ENCODE measurements around the gene SLC26A5. TPM values are rescaled to one million over a fixed set of nuclear protein-coding genes. Genes with fewer than 3 reads are reported as not detected.

SLC26A5 gene
- total RNA-seq, 1 donor from 2014 or later: not detected

DNA sequence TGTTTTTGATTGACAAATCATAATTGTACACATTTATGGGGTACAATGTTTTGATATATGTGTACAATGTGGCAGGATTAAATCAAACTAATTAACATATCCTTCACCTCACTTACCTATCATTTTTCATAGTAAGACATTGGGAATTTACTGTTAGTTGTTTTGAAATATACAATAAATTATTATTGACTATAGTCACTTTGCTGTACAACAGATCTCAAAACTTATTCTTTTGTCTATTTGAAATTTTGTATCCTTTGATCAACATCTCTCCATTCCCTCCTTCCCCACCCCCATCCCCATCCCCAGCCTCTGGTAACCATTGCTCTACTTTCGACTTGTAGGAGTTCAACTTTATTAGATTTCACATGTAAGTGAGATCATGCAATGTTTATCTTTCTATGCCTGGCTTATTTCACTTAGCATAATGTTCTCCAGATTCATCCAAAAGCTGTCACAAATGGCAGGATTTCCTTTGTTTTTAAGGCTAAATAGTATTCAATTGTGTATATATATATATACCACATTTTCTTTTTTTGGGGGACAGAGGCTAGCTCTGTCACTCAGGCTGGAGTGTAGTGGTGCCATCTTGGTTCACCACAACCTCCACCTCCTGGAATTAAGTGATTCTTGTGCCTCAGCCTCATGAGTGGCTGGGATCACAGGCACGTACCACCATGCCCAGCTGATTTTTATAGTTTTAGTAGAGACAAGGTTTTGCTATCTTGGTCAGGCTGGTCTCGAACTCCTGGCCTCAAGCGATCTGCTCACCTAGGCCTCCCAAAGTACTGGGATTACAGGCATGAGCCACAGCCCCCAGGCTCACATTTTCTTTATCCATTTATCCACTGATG, 23.3 kb upstream of the SLC26A5 start:
- Histone ChIP-seq H3K36me3 (no peaks in the 10 kb centered on the region), H3K4me1 (no peaks in the 10 kb centered on the region), H3K27ac (no peak overlapping the region), H3K27me3 (no peaks in the 10 kb centered on the region), H3K4me3 (no peak overlapping the region), H3K9me3 (no peaks in the 10 kb centered on the region)
- TF ChIP-seq, protein P1, sequence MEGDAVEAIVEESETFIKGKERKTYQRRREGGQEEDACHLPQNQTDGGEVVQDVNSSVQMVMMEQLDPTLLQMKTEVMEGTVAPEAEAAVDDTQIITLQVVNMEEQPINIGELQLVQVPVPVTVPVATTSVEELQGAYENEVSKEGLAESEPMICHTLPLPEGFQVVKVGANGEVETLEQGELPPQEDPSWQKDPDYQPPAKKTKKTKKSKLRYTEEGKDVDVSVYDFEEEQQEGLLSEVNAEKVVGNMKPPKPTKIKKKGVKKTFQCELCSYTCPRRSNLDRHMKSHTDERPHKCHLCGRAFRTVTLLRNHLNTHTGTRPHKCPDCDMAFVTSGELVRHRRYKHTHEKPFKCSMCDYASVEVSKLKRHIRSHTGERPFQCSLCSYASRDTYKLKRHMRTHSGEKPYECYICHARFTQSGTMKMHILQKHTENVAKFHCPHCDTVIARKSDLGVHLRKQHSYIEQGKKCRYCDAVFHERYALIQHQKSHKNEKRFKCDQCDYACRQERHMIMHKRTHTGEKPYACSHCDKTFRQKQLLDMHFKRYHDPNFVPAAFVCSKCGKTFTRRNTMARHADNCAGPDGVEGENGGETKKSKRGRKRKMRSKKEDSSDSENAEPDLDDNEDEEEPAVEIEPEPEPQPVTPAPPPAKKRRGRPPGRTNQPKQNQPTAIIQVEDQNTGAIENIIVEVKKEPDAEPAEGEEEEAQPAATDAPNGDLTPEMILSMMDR (IDR thresholded peaks at IDR 0.05): no peak
- intact Hi-C loops (cut with DNase I): no loop called here
- no peak for DNase-seq (ENCODE audit: low spot score in 2 of 2)

DNA sequence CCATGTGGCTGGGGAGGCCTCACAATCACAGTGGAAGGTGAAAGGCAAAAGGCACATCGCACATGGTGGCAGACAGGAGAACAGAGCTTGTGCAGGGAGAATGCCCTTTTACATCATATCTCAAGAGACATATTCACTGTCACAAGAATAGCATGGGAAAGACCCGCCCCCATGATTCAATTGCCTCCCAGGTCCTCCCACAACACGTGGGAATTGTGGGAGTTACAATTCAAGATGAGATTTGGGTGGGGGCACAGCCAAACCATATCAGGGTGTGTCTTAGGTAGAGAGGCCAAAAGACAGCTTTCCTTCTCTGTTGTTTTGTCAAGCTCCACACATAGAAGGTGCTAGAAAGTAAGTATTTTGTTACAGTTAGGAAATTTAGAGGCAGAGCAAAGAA, 20.8 kb upstream of the SLC26A5 start:
- no peaks in the 10 kb centered on the region for H3K27me3 ChIP-seq
- intact Hi-C loops (cut with DNase I): no loop called here
- DNase-seq (ENCODE audit: low spot score in 2 of 2): no peak
- no peak overlapping the region for H3K4me3 ChIP-seq
- H3K27ac ChIP-seq: no peak overlapping the region
- H3K36me3 ChIP-seq: no peaks in the 10 kb centered on the region
- H3K9me3 ChIP-seq: no peaks in the 10 kb centered on the region
- no peaks in the 10 kb centered on the region for H3K4me1 ChIP-seq
- TF ChIP-seq, protein P1 (IDR thresholded peaks at IDR 0.05): no peak

DNA sequence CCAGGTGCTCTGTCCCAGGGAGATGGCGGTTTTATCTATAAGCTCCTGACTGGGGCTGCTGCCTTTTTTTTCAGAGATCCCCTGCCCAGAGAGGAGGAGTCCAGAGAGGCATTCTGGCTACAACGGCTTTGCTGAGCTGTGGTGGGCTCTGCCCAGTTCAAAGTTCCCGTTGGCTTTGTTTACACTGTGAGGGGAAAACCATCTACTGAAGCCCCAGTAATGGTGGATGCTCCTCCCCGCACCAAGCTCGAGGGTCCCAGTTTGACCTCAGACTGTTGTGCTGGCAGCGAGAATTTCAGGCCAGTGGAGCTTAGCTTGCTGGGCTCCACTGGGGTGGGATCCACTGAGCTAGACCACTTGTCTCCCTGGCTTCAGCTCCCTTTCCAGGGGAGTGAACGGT, 16.4 kb upstream of the SLC26A5 start:
- intact Hi-C loops (cut with DNase I): no loop called here
- H3K4me3 ChIP-seq: no peak overlapping the region
- no peaks in the 10 kb centered on the region for H3K4me1 ChIP-seq
- H3K9me3 ChIP-seq: no peaks in the 10 kb centered on the region
- H3K36me3 ChIP-seq: no peaks in the 10 kb centered on the region
- no peak for DNase-seq (ENCODE audit: low spot score in 2 of 2)
- TF ChIP-seq, protein P1 (IDR thresholded peaks at IDR 0.05): no peak
- no peak overlapping the region for H3K27ac ChIP-seq
- no peaks in the 10 kb centered on the region for H3K27me3 ChIP-seq

DNA sequence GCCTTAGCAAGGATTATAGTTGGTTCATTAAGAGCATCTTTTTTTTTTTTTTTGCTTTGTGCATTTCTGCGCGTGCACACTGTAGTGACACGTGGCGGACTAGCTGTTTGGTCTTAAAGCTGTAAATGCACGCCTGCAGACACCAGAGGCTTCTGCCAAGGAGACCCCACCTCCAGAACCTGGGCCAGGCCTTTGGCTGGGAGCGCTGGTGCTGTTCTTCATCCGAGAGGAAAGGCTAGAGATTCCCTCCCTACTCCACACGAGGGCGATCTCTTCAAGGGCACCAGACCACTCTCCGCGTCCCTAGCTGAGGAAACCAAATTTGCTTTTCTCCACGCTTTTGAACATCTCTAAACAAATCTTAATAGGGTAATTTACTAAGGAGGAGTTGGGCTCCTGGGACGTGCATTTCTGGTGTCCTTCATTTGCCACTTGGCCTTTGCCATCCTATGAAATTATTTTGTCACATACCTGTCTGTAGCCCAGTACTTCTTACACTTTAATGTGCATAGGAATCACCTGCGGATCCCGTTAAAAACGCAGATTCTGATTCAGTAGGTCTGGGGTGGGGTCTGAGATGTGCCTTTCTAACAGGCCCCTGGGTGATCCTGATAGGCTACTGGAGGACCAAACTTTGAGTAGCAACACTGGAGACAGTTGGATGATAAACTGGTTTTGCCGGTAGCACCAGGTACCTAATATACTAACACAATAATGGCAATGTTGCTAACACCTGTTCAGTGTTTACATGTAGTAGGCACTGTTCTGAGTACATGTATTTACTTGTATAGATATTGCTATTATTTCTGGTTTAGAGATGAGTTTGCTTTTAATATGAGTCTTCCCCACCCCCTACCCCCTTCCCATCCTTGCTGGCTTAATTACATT, 1.3 kb upstream of the SLC26A5 start:
- no peak for DNase-seq (ENCODE audit: low spot score in 2 of 2)
- intact Hi-C loops (cut with DNase I): no loop called here
- H3K36me3 ChIP-seq: no peaks in the 10 kb centered on the region
- peaks cover 0 to 2% of the 10 kb centered on the region in 2 donors for H3K4me1 ChIP-seq
- H3K27me3 ChIP-seq: no peaks in the 10 kb centered on the region
- H3K9me3 ChIP-seq: no peaks in the 10 kb centered on the region
- H3K27ac ChIP-seq: no peak overlapping the region
- TF ChIP-seq, protein P1 (IDR thresholded peaks at IDR 0.05): peak in 2 of 3 experiments; percentile 17 to 20
- H3K4me3 ChIP-seq: no peak overlapping the region

DNA sequence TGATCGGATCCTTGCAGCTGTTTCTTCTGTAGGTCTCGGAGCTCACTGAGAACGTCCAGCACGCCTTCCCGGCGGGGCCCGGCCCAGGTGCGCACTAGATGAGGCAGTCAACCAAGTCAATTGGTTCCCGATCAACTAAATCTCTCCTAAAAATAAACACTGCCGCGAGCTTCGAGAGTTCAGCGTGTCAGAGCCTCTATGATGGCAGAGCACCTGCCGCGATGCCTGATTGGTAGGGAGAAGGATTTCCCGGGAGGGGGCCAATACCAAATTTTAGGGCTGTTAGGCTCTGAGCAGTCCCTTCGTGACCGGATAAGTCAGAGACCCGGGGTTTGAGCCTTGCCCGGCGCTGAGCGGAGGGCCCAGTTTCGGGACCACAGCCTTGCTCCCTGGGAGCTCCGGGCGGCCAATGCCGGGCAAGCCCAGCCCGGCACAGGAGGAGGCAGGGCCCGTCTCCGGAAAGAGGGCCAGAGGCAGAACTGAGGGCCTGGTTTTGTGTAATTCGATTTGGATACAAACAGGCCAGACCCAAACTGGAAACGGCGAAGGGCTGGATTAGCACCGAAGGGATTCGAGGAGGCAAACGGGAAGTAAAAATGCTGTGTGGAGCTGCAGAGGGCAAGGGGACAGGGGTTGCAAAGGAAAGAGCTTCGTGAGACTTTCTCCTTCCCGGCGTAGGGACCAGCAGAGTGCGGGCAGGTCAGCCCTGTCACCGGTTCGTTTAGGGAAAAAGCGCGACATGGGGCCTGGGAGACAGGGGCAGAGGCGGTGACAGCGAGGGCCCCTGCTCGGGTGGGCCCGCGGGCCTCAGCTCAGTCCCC, 569 bp downstream of the SLC26A5 start:
- TF ChIP-seq, protein P1 (IDR thresholded peaks at IDR 0.05): no peak
- no peaks in the 10 kb centered on the region for H3K27me3 ChIP-seq
- H3K4me3 ChIP-seq: peak overlapping the region; percentile 44 to 55
- H3K4me1 ChIP-seq: peaks cover 0 to 2% of the 10 kb centered on the region in 2 donors
- no peaks in the 10 kb centered on the region for H3K9me3 ChIP-seq
- no peak overlapping the region for H3K27ac ChIP-seq
- intact Hi-C loops (cut with DNase I): no loop called here
- DNase-seq (ENCODE audit: low spot score in 2 of 2): no peak
- H3K36me3 ChIP-seq: no peaks in the 10 kb centered on the region

All from ascending aorta (tissue), 2 donors.